ENCODE data around the gene ARL6IP4.

ARL6IP4 gene

GRCh38 chr12:122974892-122975789 is 5.3 kb upstream of the ARL6IP4 start, which contains the start of gene OGFOD2:
TSS of gene OGFOD2 (plus strand) at chr12:122975244. CDS start at chr12:122975252, 8 bp downstream.
- H3K4me1 ChIP-seq (ENCODE audit: control insufficient read depth in 1 of 2, insufficient read depth in 2 of 2, low read length in 2 of 2) = peaks cover 9 to 49% of the 10 kb centered on the region in 2 donors
- H3K27ac ChIP-seq (ENCODE audit: low read length) = peak within 1 kb of the TSS; percentile 94
- H3K9me3 ChIP-seq (ENCODE audit: control insufficient read depth in 1 of 2, low read length in 2 of 2) = no peaks in the 10 kb centered on the region
- peak within 1 kb of the TSS; percentile 98 to 100 for H3K4me3 ChIP-seq (ENCODE audit: low read depth in 1 of 2, low read length in 2 of 2)
- H3K27me3 ChIP-seq (ENCODE audit: low read depth, low read length) = no peaks in the 10 kb centered on the region
- peaks cover 0 to 14% of the 10 kb centered on the region in 2 donors for H3K36me3 ChIP-seq (ENCODE audit: control insufficient read depth in 1 of 2, insufficient read depth in 2 of 2, low read length in 2 of 2)

GRCh38 chr12:122975790-122976647 is 4.5 kb upstream of the ARL6IP4 start:
- Histone ChIP-seq H3K4me3 (ENCODE audit: low read depth in 1 of 2, low read length in 2 of 2) (peak overlapping the region; percentile 98 to 100), H3K27me3 (ENCODE audit: low read depth, low read length) (no peaks in the 10 kb centered on the region), H3K36me3 (ENCODE audit: control insufficient read depth in 1 of 2, insufficient read depth in 2 of 2, low read length in 2 of 2) (peaks cover 0 to 14% of the 10 kb centered on the region in 2 donors), H3K4me1 (ENCODE audit: control insufficient read depth in 1 of 2, insufficient read depth in 2 of 2, low read length in 2 of 2) (peaks cover 9 to 49% of the 10 kb centered on the region in 2 donors), H3K9me3 (ENCODE audit: control insufficient read depth in 1 of 2, low read length in 2 of 2) (no peaks in the 10 kb centered on the region), H3K27ac (ENCODE audit: low read length) (peak overlapping the region; percentile 72)

GRCh38 chr12:122976648-122976975 is 3.9 kb upstream of the ARL6IP4 start:
- peaks cover 11 to 55% of the 10 kb centered on the region in 2 donors for H3K4me1 ChIP-seq (ENCODE audit: control insufficient read depth in 1 of 2, insufficient read depth in 2 of 2, low read length in 2 of 2)
- H3K9me3 ChIP-seq (ENCODE audit: control insufficient read depth in 1 of 2, low read length in 2 of 2) = no peaks in the 10 kb centered on the region
- peaks cover 0 to 14% of the 10 kb centered on the region in 2 donors for H3K36me3 ChIP-seq (ENCODE audit: control insufficient read depth in 1 of 2, insufficient read depth in 2 of 2, low read length in 2 of 2)
- no peaks in the 10 kb centered on the region for H3K27me3 ChIP-seq (ENCODE audit: low read depth, low read length)
- peak overlapping the region in 1 of 2 donors; percentile 100 for H3K4me3 ChIP-seq (ENCODE audit: low read depth in 1 of 2, low read length in 2 of 2)
- no peak overlapping the region for H3K27ac ChIP-seq (ENCODE audit: low read length)

- H3K4me3 ChIP-seq (ENCODE audit: low read depth in 1 of 2, low read length in 2 of 2) = no peak overlapping the region
- no peaks in the 10 kb centered on the region for H3K27me3 ChIP-seq (ENCODE audit: low read depth, low read length)
- H3K36me3 ChIP-seq (ENCODE audit: control insufficient read depth in 1 of 2, insufficient read depth in 2 of 2, low read length in 2 of 2) = peaks cover 0 to 14% of the 10 kb centered on the region in 2 donors
- H3K4me1 ChIP-seq (ENCODE audit: control insufficient read depth in 1 of 2, insufficient read depth in 2 of 2, low read length in 2 of 2) = peaks cover 17 to 60% of the 10 kb centered on the region in 2 donors
- no peak overlapping the region for H3K27ac ChIP-seq (ENCODE audit: low read length)
- no peaks in the 10 kb centered on the region for H3K9me3 ChIP-seq (ENCODE audit: control insufficient read depth in 1 of 2, low read length in 2 of 2)
Observed at GRCh38 chr12:122977153-122977552, 3.3 kb upstream of the ARL6IP4 start.

- Histone ChIP-seq H3K36me3 (ENCODE audit: control insufficient read depth in 1 of 2, insufficient read depth in 2 of 2, low read length in 2 of 2) (peaks cover 0 to 14% of the 10 kb centered on the region in 2 donors), H3K27me3 (ENCODE audit: low read depth, low read length) (no peaks in the 10 kb centered on the region), H3K27ac (ENCODE audit: low read length) (no peak overlapping the region), H3K9me3 (ENCODE audit: control insufficient read depth in 1 of 2, low read length in 2 of 2) (no peaks in the 10 kb centered on the region), H3K4me1 (ENCODE audit: control insufficient read depth in 1 of 2, insufficient read depth in 2 of 2, low read length in 2 of 2) (peaks cover 18 to 67% of the 10 kb centered on the region in 2 donors), H3K4me3 (ENCODE audit: low read depth in 1 of 2, low read length in 2 of 2) (no peak overlapping the region)
Observed at GRCh38 chr12:122977655-122978392, 2.7 kb upstream of the ARL6IP4 start.

GRCh38 chr12:122978507-122978955 is 1.9 kb upstream of the ARL6IP4 start:
- Histone ChIP-seq H3K4me1 (ENCODE audit: control insufficient read depth in 1 of 2, insufficient read depth in 2 of 2, low read length in 2 of 2) (peaks cover 24 to 74% of the 10 kb centered on the region in 2 donors), H3K27ac (ENCODE audit: low read length) (no peak overlapping the region), H3K9me3 (ENCODE audit: control insufficient read depth in 1 of 2, low read length in 2 of 2) (no peaks in the 10 kb centered on the region), H3K27me3 (ENCODE audit: low read depth, low read length) (no peaks in the 10 kb centered on the region), H3K4me3 (ENCODE audit: low read depth in 1 of 2, low read length in 2 of 2) (no peak overlapping the region), H3K36me3 (ENCODE audit: control insufficient read depth in 1 of 2, insufficient read depth in 2 of 2, low read length in 2 of 2) (peaks cover 0 to 14% of the 10 kb centered on the region in 2 donors)

GRCh38 chr12:122979001-122979907 is 1.2 kb upstream of the ARL6IP4 start:
- Histone ChIP-seq H3K27ac (ENCODE audit: low read length) (peak overlapping the region; percentile 8), H3K4me1 (ENCODE audit: control insufficient read depth in 1 of 2, insufficient read depth in 2 of 2, low read length in 2 of 2) (peaks cover 24 to 77% of the 10 kb centered on the region in 2 donors), H3K4me3 (ENCODE audit: low read depth in 1 of 2, low read length in 2 of 2) (peak overlapping the region; percentile 80 to 95)

GRCh38 chr12:122979908-122980182 is 636 bp upstream of the ARL6IP4 start:
- Histone ChIP-seq H3K36me3 (ENCODE audit: control insufficient read depth in 1 of 2, insufficient read depth in 2 of 2, low read length in 2 of 2) (peaks cover 0 to 12% of the 10 kb centered on the region in 2 donors), H3K27me3 (ENCODE audit: low read depth, low read length) (no peaks in the 10 kb centered on the region), H3K9me3 (ENCODE audit: control insufficient read depth in 1 of 2, low read length in 2 of 2) (no peaks in the 10 kb centered on the region), H3K4me1 (ENCODE audit: control insufficient read depth in 1 of 2, insufficient read depth in 2 of 2, low read length in 2 of 2) (peaks cover 24 to 83% of the 10 kb centered on the region in 2 donors), H3K4me3 (ENCODE audit: low read depth in 1 of 2, low read length in 2 of 2) (peak overlapping the region; percentile 80 to 95), H3K27ac (ENCODE audit: low read length) (peak overlapping the region; percentile 8)

More at GRCh38 chr12:122979001-122979907, 1.2 kb upstream of the ARL6IP4 start:
- Histone ChIP-seq H3K27me3 (ENCODE audit: low read depth, low read length) (no peaks in the 10 kb centered on the region), H3K9me3 (ENCODE audit: control insufficient read depth in 1 of 2, low read length in 2 of 2) (no peaks in the 10 kb centered on the region), H3K36me3 (ENCODE audit: control insufficient read depth in 1 of 2, insufficient read depth in 2 of 2, low read length in 2 of 2) (peaks cover 0 to 14% of the 10 kb centered on the region in 2 donors)

- H3K9me3 ChIP-seq (ENCODE audit: control insufficient read depth in 1 of 2, low read length in 2 of 2) = no peaks in the 10 kb centered on the region
- peak overlapping the region; percentile 80 to 95 for H3K4me3 ChIP-seq (ENCODE audit: low read depth in 1 of 2, low read length in 2 of 2)
- peak overlapping the region; percentile 56 for H3K27ac ChIP-seq (ENCODE audit: low read length)
- H3K36me3 ChIP-seq (ENCODE audit: control insufficient read depth in 1 of 2, insufficient read depth in 2 of 2, low read length in 2 of 2) = peaks cover 0 to 15% of the 10 kb centered on the region in 2 donors
- peaks cover 19 to 83% of the 10 kb centered on the region in 2 donors for H3K4me1 ChIP-seq (ENCODE audit: control insufficient read depth in 1 of 2, insufficient read depth in 2 of 2, low read length in 2 of 2)
- no peaks in the 10 kb centered on the region for H3K27me3 ChIP-seq (ENCODE audit: low read depth, low read length)
Observed at GRCh38 chr12:122981036-122981471, 573 bp downstream of the ARL6IP4 start.

Data from muscle layer of duodenum (tissue), 2 donors.